C4-2B (cell line): Measurements from ENCODE around the gene PSMG2.

Experiments
- ZFX ChIP-seq: fragments of 450-650 bp; IDR thresholded peaks from 2 replicates; pipeline ENCODE4 v1.6.1; 2017
- TF ChIP-seq, protein P1 (sequence below): fragments of 450-650 bp; conservative IDR thresholded peaks from 2 replicates; pipeline ENCODE4 v1.5.1; 2017; ENCODE audit warnings: mild to moderate bottlenecking

- TF ChIP-seq, protein P1, sequence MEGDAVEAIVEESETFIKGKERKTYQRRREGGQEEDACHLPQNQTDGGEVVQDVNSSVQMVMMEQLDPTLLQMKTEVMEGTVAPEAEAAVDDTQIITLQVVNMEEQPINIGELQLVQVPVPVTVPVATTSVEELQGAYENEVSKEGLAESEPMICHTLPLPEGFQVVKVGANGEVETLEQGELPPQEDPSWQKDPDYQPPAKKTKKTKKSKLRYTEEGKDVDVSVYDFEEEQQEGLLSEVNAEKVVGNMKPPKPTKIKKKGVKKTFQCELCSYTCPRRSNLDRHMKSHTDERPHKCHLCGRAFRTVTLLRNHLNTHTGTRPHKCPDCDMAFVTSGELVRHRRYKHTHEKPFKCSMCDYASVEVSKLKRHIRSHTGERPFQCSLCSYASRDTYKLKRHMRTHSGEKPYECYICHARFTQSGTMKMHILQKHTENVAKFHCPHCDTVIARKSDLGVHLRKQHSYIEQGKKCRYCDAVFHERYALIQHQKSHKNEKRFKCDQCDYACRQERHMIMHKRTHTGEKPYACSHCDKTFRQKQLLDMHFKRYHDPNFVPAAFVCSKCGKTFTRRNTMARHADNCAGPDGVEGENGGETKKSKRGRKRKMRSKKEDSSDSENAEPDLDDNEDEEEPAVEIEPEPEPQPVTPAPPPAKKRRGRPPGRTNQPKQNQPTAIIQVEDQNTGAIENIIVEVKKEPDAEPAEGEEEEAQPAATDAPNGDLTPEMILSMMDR = no peak
- no peak for TF ChIP-seq ZFX
Observed at GRCh38 chr18:12751503-12751884, 48.7 kb downstream of the PSMG2 start.
